GM21360 (cell line): ENCODE results near the gene PTPN14.

Experiments
- ATAC-seq: cut with Tn5 transposase; IDR thresholded peaks from one replicate; pipeline ENCODE4 v1.9.1; 2021; ENCODE audit warnings: mild to moderate bottlenecking, moderate library complexity; ENCODE audit not compliant: unreplicated experiment

The PTPN14 gene

DNA sequence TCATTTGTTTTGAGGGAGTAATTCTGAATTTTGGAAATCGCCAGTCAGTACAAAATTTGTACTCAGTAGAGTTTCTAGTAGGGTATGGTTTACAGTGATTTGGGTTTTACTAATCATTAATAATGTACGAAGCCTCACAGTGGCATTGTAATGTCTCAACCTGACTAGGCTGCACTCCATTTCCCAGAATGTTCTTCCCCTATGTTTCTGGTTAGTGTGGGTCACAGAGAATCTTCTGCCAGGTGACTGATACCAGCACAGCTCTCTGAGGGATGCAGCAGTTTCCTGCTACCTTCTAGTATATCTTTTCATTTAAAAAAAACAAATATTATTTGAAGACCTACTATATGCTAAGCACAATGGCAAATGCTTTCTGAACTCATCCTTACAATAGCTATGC lies 112.9 kb downstream of the PTPN14 start:
- no peak for ATAC-seq

DNA sequence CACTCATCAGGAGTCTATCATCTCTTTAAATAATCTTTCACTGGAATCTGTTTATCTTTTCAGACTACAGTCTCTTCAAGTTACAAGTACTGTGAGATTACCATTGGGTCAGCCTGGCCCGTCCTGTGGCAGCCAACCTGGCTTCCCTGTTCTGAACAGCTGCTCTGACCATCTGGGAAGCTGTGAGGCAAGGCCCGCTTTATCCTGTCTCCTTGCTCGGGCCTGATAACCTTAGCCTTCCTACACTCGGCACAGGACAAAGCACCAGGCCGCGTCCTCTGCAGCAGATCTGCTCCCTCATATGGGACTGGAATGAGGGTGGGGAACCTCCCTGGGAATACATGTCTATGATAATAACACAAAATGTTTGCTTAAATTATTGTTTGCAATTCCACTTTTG lies 113.3 kb downstream of the PTPN14 start:
- ATAC-seq, result no peak

DNA sequence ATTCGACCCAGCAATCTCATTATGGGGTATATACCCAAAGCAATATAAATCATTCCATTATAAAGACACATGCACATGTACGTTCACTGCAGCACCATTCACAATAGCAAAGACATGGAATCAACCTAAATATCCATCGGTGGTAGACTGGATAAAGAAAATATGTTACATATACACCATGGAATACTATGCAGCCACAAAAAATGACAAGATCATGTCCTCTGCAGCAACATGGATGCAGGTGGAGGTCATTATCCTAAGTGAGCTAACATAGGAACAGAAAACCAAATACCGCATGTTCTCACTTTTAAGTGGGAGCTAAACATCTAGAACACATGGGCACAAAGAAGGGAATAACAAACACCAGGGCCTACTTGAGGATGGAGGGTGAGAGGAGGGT lies 115.5 kb downstream of the PTPN14 start:
- no peak for ATAC-seq

DNA sequence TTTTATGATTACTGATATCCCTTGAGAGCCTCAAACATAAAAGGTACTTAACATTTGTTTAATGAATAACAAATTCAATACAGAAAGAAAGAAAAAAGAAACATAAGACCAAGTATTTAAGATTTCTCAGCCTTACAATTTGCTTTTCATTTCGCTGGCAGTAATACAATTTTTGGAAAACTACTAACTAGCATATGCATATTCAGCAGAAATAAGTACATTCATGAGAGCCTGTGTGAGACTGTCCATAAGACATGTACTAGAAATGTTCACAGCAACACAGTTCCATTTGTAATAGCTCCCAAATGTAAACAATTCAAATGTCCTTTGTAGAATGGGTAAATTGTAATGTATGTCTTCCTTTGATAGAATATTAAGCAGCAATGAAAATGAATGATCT lies 119.2 kb downstream of the PTPN14 start:
- ATAC-seq, result no peak

DNA sequence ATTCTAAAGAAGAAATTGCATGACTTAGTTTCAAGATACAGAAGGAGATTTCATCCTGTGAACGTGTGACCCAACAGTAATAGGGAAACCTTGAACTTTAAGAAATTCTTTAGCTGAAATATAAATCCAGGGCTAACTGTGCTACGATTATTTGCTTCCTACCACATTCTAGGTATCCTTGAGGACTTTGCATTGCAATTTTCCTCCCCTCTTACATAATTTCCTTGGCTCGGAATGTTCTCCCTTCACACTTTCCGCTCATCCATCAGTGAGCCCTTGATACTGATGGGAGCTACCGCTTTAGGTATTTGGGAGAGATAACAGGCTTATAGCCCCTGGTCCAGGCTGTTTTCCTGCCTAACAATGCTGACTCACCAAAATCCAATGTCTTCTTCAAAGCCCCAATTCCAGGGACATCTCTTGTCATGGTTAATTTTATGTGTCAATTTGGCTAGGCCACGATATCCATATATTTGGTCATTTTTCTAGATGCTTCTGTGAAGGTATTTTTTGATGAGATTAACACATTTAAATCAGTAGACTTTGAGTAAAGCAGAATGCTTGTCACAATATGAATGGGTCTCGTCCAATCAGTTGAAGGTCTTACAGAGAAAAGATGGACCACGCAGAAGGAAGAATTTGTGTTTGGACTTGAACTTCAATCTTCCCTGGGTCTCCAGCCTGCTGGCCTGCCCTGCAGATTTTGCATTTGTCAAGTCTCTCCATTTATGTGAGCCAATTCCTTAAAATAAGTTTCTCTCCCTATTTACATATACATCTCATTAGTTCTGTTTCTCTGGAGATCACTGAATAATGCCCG lies 121.2 kb downstream of the PTPN14 start:
- no peak for ATAC-seq

DNA sequence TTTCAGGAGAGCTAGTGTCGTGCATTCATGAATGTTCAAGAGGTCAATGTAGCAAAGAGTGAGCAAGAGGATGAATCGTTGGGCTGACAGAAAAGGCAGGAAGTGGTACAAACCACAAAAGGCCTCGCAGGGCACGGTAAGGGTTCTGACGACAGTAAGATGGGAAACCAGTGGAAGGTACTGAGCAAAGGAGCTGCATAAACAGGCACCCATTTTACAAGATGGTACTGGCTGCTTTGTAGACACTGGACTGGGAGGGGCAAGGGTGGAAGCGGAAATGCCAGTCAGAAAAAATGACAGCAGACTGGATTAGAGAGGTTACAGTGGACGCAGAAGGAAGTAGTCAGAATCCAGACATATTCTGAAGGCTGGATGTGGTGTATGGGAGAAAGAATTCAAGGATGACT lies 123.5 kb downstream of the PTPN14 start:
- peak; percentile 95 for ATAC-seq

DNA sequence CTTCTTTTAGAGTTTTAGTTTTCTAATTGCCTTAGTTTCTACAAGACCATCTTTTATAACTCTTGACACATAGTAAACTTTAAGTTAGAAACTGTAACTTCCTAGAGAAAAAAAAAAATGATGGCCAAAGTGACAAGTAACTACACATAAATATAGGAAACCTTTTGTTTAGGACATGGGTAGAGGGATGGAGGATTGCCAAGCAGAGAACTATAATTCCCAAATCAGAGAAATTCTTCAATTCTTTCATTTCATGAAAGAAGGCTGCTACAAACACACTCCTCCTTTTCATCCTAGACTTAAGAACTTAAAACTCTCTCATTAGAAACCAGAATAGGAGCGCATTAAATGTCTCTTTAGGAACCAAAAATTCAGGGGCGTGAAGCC lies 125.0 kb downstream of the PTPN14 start:
- no peak for ATAC-seq

DNA sequence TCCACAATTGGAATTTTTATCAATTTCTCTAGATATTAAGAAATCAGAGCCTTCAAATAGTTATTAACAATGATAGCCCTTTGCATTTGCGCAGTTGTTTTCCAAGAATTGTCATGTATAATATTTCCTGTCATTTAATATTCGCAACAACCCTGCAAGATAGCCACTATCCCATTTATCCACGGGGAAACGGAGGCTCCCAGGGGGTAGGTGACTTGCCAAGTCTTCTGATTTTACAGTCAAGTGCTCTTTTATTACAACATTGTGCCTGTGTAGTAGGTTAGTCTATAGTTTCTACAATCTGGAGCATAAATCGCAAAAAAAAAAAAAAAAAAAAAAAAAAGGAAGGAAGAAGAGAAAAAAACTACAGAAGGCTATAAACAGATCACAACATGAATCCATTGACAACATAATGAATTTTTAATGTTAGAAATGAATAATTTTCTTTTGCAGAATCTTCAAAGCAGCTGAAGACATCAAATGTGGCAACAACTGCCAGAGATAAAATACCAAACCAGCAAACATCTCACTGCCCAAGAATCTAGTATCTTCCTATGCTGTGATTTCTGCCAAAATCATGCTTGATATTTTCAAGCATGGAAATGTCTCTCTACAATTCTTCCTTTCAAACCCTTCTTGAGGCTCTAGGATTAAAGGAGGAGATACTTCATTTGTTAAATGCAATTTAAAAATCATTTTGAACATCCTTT lies 125.5 kb downstream of the PTPN14 start:
- no peak for ATAC-seq

DNA sequence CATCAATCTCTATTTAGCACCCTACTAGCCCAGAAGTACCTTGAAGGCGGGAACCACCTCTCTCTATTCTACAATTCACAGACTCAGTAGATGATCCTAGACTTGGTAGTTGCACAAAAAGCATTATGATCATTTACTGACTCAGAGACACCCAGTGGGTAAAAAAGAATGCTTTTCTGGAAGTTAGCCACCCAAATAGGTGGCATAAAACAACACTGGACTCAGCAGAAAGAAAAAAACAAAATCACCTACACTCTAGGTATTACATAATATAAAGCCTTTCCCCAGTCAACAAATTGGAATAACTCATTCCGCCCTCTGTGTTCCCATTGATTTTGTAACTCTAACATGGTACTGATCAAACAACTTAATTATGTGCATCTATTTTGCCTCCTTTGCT lies 126.3 kb downstream of the PTPN14 start:
- no peak for ATAC-seq

DNA sequence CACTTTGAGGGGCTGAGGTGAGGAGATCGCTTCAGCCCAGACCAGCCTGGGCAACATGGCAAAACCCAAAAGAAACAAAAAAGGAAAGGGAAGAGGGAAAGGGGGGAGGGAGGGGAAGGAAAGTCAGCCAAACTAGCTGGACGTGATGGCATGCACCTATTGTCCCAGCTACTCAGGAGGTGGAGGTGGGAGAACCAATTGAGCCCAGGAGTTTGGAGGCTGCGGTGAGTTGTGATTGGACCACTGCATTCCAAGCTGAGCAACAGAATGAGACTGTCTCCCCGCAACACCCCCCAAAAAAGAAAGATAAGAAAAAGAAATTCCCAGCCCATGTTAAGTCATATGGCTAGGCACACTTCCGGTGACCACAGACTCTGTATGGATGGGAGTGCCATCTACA lies 128.4 kb downstream of the PTPN14 start:
- no peak for ATAC-seq

DNA sequence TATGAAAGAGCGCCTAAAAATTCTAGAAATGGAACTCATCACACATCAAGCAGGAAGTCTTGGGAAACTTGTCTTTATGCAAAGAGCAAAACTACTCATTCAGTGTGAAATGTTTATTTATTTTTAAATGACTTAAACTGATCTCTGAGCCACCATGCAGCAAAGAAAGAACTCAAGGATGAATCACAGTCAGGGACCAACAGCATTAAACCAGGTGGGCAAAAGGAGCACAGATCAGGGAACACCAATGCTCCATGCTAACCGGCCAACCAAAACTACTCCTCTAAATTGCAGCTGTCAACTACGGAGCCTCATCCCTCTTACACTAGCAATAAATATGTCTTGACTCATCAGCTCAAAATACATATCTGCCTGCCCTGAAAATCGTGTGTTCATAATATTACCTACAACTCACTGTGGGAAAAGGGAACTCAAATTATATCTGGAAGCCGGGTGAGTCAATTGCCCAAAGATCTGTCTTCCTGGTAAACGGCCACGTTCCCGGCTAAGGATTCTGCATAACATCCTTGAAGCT lies 129.2 kb downstream of the PTPN14 start:
- ATAC-seq, result no peak

DNA sequence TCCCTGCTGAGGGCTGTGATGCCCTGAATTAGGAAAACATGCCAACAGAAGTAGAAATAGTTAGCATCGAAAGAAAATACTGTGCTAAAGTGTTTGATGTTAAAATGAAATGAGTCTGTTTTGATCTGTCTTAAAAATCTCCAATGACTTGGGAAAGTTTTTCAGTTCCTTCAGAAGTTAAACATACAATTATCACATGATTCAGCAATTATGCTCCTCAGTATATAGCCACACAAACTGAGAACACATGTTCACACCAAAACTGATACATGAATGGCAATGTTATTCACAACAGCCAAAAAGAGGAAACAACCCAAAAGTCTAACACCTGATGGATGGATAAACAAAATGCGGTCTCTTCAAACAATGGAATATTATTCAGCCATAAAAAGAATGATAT lies 130.6 kb downstream of the PTPN14 start:
- no peak for ATAC-seq

DNA sequence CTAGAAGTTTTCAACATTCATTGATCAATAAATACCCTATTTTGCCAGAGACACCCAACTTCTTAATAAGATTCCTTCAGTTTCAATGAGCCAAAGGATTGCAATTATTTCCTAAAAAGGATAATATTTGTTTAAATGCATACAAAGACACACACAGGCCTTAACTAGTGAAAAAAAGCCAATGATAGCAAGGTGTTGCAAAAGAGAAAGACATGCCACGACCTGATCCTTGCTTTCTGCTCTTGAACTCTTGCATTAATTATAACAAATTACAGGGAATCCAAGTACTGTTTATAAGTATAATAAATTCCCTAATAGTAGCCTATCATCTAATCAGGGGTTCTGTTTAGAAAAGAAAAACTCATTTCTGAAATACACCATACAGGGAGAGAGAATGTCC lies 131.1 kb downstream of the PTPN14 start:
- no peak for ATAC-seq

DNA sequence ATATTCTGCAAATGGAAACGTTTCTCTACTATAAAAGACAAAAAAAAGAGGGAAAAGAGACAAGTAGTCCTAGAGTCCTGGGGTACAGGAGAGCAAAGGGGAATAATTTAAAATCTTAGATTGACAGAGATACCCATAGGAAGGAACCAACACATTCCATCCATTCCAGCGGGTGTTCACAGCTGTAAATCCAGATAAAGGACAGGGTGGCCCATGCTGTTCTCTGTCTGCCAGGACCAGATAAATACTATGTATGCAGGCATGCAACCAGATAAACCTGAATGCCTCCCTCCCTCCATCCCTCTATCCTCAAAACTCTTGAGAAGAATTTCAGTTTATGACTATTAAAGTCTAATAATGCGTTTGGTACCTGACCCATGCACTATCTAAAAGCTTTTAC lies 131.8 kb downstream of the PTPN14 start:
- no peak for ATAC-seq

DNA sequence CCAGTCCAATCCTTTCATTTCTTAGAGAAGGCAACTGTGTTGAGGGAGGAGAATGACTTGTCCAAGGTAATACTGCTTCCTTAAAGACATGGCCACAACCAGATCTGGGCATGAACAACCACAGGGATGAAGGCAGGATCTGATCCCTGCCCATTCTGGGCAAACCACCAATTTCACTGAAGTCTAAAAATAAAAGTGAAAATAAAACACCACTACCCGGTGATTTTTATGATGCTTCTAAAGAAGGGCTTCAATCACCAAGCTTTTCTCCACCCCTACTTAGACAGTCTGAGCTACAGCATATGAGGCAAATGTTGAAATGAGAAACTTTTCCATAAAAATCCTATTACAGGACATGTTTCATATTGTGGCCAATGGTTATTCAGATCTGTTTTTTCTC lies 133.0 kb downstream of the PTPN14 start:
- no peak for ATAC-seq

DNA sequence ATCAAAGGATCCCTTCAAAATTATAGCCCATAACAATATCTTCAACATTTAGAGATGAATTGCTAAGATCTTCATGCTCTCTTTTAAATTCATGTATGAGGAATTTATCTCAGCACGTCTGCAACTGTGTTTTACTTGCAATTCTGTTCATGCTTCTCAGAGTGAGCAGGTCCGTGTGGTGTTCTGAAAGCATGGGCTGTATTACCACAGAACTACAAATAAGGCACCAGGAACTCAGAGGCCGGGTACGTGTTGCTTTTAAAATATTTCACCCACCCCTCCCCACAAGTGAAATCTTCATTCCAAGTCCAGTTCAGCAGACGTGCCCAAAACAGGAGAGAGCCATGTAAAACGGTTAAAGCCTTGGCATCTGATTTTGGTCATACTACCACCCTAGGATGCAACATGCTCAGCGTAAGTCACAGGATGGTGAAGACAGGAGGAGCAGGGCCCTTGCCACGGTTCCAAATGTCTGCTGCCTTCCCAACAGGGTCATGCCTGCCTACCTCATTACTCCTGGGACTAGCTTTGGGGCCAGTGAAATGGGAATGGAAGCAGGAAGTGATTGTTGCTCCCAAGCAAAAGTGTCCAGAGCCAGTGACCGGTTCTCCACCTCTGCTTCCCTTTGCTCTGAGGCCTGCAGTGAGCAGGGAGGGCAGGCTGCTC lies 133.7 kb downstream of the PTPN14 start:
- ATAC-seq, result no peak

DNA sequence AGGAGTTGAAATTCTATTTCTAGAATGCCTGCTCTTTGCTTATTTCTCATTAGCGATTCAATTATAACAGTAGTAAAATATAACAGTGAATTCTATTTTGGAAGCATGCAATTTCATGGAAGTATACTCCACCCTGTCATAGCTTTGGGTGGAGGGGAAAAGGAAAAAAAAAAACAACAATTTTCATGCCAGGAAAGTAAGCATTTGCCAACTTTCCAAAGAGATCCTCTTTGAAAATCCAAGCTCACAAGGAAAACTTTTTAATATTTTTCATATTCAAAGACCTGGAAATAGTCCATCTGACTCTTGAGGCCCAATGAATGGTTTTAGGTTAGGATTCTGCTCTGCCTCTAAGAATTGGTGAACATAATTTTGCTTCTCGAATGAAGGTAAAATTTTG lies 134.5 kb downstream of the PTPN14 start:
- ATAC-seq, result no peak

DNA sequence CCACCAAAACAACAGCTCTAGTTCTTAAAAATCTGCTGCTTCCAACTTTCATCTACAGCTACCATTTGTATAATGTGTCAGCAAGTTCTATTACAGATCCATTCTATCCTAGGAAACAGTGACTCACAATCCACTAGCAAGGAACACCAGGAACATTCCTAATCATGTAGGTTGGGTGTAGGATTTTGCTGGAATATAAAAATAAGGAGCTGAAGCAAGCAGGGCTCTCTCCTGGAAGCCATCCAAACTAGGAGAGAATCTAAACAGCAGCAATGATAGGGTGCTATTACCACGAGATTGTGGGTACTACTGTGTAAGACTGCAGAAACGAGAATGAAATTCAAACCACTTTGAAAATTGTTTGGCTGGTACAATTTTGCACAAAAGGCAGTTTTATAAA lies 135.0 kb downstream of the PTPN14 start:
- ATAC-seq, result no peak

DNA sequence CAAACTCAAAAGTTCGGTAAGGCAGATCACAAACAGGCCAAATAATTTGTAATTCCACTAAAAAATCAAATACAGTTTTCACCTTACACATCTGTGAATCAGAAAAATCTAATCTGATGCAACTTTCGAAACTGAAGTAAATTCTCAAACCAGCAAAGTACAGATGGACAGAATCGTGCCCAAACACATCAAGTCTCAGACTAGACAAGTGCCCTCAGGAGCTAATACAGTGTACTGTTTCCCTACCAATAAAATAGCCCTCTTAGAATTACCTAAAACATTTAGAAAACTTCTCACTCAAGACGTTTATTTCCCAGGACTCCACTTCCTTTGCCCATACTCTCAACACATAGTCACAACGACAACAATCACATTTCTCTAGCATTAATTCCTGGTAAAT lies 136.3 kb downstream of the PTPN14 start:
- ATAC-seq, result no peak

DNA sequence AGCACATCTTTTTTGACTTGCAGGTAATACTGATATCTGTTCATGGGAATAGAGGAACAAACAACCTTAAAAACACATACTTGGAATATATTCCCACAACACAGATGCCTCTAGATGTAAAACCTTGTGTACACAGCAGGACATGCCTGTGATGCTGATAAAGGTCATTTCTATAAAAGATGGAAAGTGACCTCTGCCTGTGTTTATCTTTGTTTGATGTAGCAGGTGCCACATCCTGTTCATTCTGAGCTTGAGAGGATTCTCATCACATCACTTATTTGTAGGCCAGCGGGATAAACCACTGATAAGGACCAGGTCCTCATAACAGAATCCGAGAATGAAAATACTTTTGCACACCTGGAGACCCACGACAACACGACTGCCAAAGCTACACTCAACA lies 136.7 kb downstream of the PTPN14 start:
- no peak for ATAC-seq

DNA sequence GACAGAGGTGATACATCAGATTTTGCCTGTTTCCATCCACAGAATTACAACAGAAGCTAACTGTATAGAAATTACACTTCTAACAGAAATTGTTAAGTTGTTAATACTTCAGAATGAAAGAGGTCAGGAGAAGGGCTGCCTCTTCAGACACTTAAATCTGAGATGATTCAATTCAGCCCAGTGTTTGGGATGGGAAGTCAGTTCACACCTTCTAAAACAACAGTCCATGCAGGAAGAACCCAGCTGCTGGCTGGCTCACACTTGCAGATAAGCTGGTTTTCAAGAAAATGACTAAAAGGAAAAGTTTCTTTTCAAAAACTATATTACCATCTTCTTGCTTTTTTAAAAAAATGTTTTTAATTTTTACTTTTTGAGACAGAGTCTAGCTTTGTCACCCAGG lies 138.1 kb downstream of the PTPN14 start:
- no peak for ATAC-seq
